NOMO-1 (cell line): ENCODE measurements around the gene AICDA.
"Not testable (repeated sequence)": the region's sequence is repeated elsewhere in the genome, so short reads cannot be mapped to it uniquely, and the experiment has no call there.

Experiments
- DNase-seq, 2 experiments: peaks; one replicate each; lab custom pipeline; 2025; ENCODE audit not compliant: unreplicated experiment in 2 of 2; lab: John Stamatoyannopoulos, UW

AICDA gene

GRCh38 chr12:8612629-8613028, at the start of gene AICDA:
Gene AICDA (minus strand): TSS chr12:8612859. CDS start chr12:8612767, 92 bp downstream.
- DNase-seq = no peak

- DNase-seq = no peak
Observed at GRCh38 chr12:8661751-8662150, 49.1 kb upstream of the AICDA start.

- no peak for DNase-seq
Observed at GRCh38 chr12:8661016-8661415, 48.4 kb upstream of the AICDA start.

- no peak for DNase-seq
Observed at GRCh38 chr12:8658346-8658745, 45.7 kb upstream of the AICDA start.

GRCh38 chr12:8655421-8655820, 42.8 kb upstream of the AICDA start:
- DNase-seq = no peak

- no peak for DNase-seq
Observed at GRCh38 chr12:8648576-8649205, 36.0 kb upstream of the AICDA start.

- DNase-seq = no peak
Observed at GRCh38 chr12:8647968-8648367, 35.3 kb upstream of the AICDA start.

- DNase-seq = peak in 1 of 2 experiments; percentile 19
Observed at GRCh38 chr12:8644345-8645248, 31.9 kb upstream of the AICDA start.

GRCh38 chr12:8642775-8643174, 30.1 kb upstream of the AICDA start:
- DNase-seq = no peak

GRCh38 chr12:8639936-8640335, 27.3 kb upstream of the AICDA start:
- DNase-seq = no peak

- no peak for DNase-seq
Observed at GRCh38 chr12:8638951-8639350, 26.3 kb upstream of the AICDA start.

- no peak for DNase-seq
Observed at GRCh38 chr12:8637666-8638065, 25.0 kb upstream of the AICDA start.

- no peak for DNase-seq
Observed at GRCh38 chr12:8637244-8637643, 24.6 kb upstream of the AICDA start.

GRCh38 chr12:8636581-8636980, 23.9 kb upstream of the AICDA start:
- DNase-seq = no peak

GRCh38 chr12:8636007-8636346, 23.3 kb upstream of the AICDA start:
- not testable (repeated sequence) for DNase-seq

GRCh38 chr12:8635342-8636006, 22.8 kb upstream of the AICDA start:
- DNase-seq = not testable (repeated sequence)

GRCh38 chr12:8630131-8630530, 17.5 kb upstream of the AICDA start:
- DNase-seq = no peak

- no peak for DNase-seq
Observed at GRCh38 chr12:8629486-8630033, 16.9 kb upstream of the AICDA start.

- no peak for DNase-seq
Observed at GRCh38 chr12:8628731-8629130, 16.1 kb upstream of the AICDA start.

- not testable (repeated sequence) for DNase-seq
Observed at GRCh38 chr12:8624750-8625149, 12.1 kb upstream of the AICDA start.

GRCh38 chr12:8622646-8623045, 10.0 kb upstream of the AICDA start:
- DNase-seq = no peak
